Activated T-cell treated with anti-CD3 and anti-CD28 coated beads, Interleukin-2, amount 50 U/mL, for 48 hours (primary cell): ENCODE measurements around the gene RAB25.
A peak's percentile ranks its signal among the peaks of the same experiment; 100 is the strongest.
"Not testable (repeated sequence)": the region's sequence is repeated elsewhere in the genome, so short reads cannot be mapped to it uniquely, and the experiment has no call there.

ENCODE experiments used
- DNase-seq, 2 experiments: peaks; one replicate each; pipeline ENCODE4 v3.0.0-alpha.2; 2020

The RAB25 gene

DNA sequence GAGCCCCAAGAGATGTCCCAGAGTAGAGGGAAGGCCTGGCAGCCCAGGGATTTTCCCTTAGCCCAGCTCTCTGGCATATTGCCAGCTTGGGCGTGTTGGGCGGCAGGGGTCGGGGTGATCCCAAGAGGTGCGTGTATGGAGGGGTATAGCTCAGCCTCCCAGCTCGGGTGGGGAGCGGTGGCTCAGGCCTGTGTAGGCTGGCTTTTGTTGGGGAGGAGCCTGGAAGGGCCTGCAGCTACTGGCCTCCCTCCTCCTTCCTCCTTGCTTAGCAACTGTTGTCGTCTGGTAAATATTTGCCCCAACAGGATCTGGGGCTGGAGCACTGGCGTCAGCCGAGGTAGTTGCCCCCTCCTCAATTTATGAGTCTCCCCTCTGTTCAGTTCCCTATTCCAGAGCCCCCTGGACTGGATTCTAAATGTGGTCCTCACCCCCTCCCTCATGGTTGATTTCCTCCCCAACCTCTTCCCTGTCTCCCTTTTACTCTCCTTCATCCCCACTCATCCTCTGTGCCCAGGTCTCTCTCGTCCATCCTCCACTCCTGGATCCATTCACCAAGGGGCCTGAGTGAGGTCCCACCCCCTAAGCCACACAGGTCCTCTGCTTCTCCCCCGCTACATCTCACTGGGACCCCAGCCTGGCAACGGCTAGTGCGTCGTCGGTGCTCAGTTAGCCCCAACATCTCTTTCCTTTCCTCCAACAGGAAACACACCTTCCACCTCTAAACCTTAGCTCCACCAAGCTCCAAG, 43.3 kb downstream of the RAB25 start:
- peak; percentile 64 to 67 for DNase-seq

DNA sequence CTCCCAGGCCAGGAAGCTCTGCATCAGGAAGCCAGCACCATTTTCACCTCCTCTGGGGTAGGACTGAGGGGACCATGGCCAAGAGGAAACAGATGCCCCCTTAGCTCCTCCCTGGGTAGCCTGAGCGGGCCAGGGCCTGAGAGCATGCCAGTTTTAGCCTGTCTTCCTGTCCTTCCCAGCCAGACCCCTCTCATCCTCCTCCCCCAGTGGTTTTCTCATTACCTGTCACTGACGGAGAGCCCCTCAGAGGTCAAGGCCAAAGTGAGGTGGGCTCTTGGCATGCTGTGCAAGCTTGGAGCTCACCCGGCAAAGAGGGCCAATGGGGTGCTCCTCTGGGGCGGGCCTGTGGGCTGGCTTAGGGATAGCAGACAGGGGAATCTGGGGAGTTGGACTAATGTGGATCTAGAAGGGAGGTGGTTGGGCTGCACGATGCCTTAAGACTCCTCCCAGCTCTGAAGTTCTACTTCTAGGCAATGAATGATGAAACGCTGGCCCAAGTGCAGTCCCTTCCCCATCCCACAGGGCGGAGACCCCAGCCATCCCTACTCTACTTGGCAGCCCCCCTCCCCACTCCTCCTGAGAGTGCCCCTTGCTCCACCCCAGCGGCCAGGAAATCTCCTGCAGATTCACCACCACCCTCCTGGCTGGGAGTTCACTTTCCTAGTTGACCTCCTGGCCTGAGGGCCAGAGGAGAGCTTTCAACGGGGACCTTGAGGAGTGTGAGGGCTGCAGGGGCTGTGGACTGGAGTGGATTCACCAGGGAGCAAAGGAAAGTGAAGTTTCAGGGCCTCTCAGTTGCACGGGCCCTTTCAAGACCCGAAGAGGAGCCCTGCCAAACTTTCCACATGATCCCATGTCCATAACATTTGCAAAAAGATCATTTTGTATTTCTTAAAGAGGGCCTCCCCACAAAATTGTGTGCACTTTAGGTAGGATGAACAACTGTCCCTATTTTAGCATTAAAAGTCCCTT, 44.2 kb downstream of the RAB25 start:
- DNase-seq = peak in 1 of 2 experiments; percentile 39

DNA sequence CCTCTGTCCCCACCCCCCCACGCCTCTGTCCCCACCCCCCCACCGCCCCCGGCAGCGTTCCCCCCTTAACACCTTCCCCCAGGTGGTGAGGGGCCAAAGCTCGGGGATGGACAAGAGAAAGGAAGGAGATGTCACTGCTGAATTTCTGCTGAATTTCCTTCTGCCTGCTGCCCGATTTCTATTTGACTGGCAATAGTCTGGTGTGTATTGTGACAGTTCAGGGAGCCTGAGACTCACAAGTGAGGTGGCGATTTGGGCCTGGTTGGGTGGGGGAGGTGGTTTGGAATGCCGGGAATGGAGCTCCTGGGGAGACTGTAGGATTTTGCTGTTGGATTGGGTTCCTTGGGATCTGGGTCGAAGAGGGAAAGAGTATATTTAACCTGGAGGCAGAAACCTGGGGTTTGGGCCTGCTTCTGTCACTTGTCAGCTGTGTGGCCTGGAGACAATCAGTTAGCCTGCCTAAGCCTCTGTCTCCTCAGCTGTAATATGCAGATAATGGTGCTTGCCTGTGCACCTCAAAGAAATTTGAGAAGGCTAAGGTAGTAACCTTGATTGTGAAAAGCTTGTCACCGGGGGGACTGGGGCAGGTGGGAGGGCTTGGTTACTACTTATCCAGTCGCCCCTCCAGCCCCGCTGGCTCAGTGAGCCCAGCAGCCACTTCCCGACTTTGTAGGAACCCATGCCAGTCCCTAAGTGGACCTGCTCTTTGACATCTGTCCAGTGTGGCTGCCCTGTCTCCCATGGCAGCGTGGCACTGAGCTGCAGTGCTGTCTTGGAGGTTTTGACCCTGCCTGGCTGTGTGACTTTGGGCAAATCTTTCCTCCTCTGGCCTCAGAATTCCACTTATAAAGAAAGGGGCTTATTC, 45.9 kb downstream of the RAB25 start:
- no peak for DNase-seq

DNA sequence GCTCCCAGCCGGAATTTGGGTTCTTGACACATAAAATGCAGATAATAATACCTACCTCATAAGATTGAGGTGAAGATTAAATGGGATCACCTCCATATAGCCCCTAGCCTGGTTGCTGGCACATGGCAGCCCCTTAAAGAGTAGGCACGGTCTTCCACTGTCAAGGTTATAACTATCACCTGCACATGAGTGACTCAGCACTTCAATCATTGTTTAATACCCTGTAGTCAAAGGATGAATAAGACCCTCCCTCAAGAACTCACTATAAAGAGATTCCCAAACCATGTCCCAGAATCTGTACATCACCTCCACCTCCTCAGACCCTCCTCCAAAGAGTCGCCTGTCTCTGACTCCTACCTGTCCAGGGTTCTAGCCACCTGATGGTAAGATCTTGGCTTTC, 47.1 kb downstream of the RAB25 start:
- no peak for DNase-seq

DNA sequence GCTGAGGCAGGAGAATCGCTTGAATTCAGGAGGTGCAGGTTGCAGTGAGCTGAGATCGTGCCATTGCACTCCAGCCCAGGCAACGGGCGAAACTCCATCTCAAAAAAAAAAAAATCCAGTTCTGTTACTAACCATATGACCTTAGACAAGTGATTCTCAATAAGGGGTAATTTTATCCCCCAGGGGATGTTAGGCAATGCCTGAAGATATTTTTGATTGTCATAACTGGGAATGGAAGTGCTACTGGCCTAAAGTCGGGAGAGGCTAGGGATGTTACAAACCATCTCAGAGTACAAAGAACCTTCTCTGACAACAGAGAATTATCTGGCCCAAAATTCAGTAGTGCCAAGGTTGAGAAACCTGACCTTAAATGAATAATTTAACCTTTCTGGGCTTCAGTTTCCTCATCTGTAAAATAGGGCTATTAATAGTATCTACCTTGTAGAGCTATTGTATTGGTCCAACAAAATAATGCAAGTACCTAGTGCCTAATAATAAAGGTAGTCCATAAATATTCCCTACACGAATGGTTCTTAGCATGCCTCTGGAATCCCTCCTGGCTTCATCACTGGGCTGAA, 47.8 kb downstream of the RAB25 start:
- no peak for DNase-seq

DNA sequence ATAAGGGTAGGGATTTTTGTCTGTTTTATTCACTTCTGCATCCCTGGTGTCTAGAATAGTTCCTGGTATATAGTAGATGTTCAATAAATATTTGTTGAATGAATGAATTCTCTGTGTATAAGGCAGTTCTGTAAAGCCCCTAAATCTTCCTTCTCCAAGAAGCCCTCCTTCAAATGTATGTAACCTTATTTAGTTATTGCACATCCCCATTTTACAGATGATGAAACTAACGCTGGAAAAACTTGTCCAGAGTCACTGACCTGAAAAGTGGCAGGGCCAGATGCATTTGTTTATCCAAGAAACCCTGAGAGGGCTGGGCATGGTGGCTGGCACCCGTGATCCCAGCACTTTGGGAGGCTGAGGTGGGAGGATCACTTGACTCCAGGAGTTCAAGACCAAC, 49.3 kb downstream of the RAB25 start:
- DNase-seq = no peak

DNA sequence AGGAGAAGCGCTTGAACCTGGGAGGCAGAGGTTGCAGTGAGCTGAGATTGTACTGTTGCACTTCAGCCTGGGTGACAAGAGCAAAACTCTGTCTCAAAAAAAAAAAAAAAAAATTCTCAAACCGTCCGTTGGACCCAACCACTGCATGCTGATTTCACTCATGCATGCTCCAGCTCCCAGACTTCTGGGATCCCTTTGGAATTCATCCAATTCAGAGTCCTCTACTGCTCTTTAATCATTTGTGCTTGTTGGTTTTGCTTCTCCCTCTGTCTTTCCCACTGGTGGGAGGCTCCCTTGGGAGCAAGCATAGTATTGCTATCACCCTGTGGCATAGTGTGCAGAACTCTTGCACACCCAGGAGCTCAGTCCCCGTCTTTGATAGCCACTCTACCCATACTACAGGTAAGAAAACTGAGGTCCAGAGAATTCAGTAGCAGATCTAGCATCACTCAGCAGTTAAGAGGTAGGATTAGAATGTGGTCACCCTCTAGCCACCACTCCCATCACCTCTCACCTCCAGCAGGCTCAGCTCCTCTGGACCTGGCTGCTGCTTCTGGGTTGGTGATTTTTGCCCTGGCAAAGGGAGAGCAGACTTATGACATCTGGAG, 50.5 kb downstream of the RAB25 start:
- no peak for DNase-seq

DNA sequence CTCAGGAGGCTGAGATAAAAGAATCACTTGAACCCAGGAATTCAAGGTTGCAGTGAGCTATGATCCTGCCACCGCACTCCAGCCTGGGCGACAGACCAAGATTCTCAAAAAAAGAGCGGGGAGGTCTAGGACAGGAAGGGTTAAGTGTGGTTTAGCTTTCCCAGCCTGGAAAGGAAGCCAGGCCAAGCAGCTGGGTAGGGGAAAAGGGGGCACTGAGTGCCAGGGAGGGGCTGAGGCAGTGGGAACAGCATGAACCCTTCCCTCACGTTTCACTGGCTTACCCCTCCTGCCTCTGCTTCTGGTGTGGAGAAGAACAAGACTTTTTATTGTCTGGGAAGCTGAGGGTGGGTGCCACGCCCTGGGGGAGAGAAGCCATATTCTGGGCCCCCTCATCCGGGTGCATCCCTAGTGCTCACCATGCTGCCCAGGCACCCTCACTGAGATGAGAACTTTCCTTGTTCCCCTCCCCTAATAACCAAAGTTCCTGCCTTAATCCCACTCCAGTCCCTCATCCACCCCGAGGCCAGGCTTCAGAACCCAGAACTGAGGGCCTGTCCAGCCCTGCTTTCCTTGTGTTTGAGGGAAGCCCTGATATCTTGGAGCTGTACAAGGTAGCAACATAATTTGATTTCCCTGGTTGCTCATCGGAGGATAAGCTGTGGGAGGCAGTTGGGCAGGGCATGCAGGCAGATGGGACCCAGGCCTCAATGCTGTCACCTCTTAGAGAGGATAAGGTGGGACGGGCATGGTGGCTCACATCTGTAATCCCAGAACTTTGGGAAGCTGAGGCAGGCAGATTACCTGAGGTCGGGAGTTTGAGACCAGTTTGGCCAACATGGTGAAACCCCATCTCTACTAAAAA, 51.5 kb downstream of the RAB25 start:
- DNase-seq = no peak

DNA sequence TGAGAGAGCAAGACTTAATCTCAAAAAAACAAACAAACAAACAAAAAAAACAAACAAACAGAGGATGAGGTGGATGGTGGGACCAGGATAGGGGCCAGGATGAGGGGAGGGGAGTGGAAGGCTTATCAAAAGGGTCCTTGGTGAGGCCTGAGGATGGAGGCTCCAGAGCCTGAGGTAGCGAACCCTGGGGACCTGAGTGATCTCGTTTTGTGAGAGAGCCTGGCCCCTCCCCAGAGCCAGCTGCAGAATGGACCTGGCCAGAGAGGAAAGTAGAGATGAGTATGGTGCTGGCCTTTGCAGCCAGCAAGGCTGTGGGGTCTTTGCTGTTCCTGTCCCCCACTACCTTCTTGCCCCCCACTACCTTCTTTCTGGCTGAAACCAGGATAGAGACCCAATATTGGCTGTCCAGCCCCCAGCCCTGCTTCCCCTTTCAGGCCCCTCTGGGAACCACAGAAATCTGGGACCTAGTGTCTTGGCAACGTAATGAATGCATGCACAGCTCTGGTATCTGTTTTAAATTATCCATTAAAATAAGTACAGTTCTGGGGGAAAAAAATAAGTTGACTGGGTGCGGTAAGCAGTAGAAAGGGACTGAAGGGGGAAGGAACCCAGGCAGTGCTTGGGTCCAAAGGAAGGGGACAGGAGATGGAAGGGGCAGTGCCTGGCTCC, 52.5 kb downstream of the RAB25 start:
- no peak for DNase-seq

DNA sequence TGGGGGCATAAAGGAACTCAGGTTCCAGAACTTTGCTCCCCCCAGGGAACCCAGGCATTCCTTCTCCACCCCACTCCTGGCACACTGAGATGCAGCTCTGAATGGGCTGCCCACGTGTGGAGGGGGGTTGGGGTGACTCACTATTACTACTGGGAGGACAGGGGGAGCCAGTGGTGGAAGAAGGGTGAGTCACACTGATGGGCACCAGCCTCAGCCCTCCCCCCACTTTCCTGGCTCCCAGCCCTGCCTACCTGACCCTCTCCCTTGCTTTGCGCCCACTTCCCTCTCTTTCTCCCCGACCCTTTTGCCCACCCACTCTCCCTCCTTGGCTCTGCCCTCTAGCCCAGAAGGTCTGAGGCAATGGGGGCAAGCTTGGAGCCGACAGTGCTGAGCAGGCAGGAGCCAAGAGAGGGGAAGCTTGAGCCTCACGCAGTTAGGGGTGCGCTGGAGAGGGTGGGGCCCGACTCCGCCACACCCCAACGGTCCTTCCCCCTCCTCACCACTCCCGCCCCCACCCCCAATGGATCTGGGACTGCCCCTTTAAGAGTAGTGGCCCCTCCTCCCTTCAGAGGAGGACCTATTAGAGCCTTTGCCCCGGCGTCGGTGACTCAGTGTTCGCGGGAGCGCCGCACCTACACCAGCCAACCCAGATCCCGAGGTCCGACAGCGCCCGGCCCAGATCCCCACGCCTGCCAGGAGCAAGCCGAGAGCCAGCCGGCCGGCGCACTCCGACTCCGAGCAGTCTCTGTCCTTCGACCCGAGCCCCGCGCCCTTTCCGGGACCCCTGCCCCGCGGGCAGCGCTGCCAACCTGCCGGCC, 53.4 kb downstream of the RAB25 start, which contains the start of gene LMNA:
Gene LMNA, plus strand, starts transcription at position 611 of the 818 bp plus-strand sequence. CDS start 208 bp downstream, outside the sequence.
- peak; percentile 88 for DNase-seq

DNA sequence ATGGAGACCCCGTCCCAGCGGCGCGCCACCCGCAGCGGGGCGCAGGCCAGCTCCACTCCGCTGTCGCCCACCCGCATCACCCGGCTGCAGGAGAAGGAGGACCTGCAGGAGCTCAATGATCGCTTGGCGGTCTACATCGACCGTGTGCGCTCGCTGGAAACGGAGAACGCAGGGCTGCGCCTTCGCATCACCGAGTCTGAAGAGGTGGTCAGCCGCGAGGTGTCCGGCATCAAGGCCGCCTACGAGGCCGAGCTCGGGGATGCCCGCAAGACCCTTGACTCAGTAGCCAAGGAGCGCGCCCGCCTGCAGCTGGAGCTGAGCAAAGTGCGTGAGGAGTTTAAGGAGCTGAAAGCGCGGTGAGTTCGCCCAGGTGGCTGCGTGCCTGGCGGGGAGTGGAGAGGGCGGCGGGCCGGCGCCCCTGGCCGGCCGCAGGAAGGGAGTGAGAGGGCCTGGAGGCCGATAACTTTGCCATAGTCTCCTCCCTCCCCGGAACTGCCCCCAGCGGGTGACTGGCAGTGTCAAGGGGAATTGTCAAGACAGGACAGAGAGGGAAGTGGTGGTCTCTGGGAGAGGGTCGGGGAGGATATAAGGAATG, 54.1 kb downstream of the RAB25 start:
- DNase-seq = peak in 1 of 2 experiments; percentile 58

DNA sequence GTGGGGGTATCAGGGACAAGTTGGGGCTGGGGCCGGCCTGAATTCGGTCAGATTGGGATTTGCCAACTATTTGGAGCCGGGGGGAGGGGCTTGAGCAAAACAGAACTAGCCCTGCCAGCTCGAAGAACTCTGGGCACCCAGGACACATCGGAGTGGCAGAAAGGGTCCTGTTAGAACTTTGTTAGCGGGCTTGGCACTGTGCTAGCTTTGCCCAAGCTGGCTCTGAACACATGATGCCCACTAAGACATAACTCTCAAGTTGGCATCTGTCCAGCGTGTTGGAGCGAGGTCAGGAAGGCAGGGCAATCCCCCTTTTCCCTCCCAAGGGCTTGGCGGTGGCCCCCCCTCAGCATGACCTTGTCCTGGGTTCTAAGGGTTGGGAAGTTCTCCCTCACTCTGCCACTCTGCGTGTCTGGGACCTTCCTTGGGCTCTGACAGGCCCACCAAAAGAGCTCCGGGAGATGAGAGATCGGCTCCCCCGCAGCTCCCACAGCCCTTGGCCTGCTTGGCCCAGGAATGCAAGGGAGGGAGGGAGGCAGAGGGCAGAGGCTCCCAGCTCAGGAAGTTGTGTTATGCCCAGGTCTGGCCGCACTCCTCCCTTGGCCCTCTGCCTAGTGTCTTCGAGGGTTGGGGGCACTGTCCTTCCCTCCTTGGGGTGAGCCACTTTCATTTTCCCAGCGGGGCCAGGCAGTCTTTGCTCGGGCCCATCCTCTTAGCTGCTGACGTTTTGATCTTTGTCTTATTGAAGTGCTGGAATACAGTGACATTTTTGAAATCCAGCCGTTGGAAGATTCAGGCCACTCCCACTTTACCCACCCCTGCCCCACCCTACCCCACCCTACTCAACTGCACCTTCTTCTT, 54.8 kb downstream of the RAB25 start:
- no peak for DNase-seq

DNA sequence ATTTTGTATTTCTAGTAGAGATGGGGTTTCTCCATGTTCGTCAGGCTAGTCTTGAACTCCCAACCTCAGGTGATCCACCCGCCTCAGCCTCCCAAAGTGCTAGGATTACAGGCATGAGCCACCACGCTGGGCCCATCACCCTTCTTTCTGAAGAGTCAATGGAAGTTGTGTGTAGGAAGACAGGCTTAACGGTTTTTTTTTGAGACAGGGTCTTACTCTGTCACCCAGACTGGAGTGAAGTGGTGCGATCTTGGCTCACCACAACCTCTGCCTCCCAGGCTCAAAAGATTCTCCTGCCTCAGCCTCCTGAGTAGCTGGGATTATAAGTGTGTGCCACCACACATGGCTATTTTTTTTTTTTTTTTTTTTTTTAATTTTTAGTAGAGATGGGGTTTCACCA, 55.8 kb downstream of the RAB25 start:
- DNase-seq = not testable (repeated sequence)

DNA sequence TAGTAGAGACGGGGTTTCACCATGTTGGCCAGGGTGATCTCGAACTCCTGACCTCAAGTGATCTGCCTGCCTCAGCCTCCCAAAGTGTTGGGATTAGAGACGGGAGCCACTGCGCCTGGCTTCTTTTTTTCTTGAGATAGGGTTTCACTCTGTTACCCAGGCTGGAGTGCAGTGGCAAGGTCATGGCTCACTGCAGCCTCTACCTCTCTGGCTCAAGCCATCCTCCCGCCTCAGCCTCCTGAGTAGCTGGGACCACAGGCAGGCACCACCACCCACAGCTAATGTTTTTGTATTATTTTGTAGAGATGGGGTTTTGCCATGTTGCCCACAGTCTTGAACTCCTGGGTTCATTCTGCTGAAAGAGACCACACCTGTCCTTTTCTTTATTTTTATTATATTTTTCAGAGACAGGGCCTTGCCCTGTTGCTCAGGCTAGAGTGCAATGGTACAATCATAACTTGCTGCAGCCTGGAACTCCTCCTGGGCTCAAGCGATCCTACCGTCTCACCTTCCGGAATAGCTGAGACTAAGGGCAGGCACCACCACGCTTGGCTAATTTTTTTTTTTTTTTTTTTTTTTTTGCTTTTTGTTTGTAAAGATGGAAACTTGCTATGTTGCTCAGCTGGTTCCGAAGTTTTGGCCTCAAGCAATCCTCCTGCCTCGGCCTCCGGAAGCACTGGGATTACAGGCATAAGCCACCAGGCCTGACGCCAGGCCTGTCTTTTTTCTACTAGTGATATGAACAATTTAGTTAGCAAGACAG, 56.6 kb downstream of the RAB25 start:
- DNase-seq = no peak

DNA sequence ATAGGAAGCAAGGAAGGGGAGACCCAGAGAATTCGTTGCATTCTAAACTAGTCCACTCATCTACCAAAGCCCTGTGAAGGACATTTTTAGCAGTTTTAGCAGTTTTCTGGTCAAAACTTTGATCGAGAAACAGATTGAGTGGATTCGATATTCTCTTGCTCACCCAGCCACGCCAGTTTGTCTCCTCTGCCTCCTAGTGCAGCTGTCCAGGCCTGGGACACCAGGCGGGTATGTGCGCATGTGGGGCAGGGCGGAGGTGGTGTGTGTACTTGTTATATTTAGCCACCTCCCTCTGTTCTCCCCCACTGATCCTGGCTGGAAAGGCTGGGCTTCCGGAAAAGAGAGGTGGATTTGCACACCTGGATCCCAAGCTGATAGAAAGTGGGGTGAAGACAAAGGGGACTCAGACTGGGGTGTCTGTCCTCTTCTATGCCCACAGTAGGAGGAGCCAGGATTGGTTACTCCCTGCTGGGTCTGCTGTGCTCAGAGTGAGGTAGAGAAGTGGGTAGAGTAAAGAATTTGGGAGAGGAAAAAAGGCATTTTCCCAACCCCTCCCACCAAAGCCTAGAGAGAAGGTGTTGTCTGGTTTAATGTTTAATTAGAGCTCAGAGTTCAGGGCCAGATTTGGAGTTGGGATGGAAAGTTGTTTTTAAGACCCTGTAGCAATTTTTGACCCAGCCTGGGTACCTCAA, 57.4 kb downstream of the RAB25 start:
- no peak for DNase-seq

DNA sequence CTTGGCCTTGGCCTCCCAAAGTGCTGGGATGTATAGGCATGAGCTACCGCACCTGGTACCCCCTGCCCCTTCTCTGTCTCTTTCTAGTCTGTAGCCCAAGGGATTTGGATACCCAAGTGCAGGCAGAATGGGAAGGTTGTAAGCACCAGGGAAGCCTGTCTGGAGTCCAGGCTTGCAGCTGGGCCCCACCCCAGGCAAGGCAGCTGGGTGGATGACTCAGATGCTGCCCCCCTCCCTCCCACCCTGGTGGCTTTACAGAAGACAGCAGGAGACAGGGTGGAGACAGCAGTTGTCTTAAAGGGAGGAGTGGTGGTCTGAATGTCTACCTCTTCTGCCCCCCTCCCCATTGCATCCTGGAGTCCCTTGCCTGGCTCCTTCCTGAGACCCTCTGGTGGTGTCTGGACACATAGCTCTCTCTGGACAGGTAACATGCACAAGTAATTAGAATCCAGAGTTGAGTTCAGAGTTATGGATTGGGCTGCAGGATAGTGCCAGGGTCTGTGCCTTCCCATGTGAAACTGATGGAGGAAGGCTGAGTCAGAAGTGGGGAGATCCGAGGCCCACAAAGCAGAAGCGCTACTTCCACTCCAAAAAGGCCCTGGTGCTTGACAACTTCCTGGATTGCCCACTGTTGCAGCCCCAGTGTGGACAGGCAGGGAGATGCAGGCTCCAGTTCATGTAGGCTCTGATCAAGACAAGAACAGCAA, 58.7 kb downstream of the RAB25 start:
- DNase-seq = no peak
